Mesothelial cell of epicardium (in vitro differentiated cells): ENCODE results near the gene XRCC6. TPM values are rescaled to one million over a fixed set of nuclear protein-coding genes. Genes with fewer than 3 reads are reported as not detected.
"Not testable (repeated sequence)": the region's sequence is repeated elsewhere in the genome, so short reads cannot be mapped to it uniquely, and the experiment has no call there.

Experiments
- DNase-seq, 2 experiments: peaks; one replicate each; pipeline ENCODE4 v3.0.0; 2021; ENCODE audit warnings: low spot score in 2 of 2; ENCODE audit not compliant: unreplicated experiment in 2 of 2
- H3K27ac Mint-ChIP-seq: 2 replicates; pipeline ENCODE4 v1.8.0; 2021; ENCODE audit warnings: mixed read lengths
- H3K27me3 Mint-ChIP-seq: 2 replicates; pipeline ENCODE4 v1.8.0; 2021; ENCODE audit warnings: low read depth, mixed read lengths
- H3K36me3 Mint-ChIP-seq: 2 replicates; pipeline ENCODE4 v1.8.0; 2021; ENCODE audit warnings: mixed read lengths
- H3K4me1 Mint-ChIP-seq: 2 replicates; pipeline ENCODE4 v1.8.0; 2021; ENCODE audit warnings: mixed read lengths
- H3K4me3 Mint-ChIP-seq: 2 replicates; pipeline ENCODE4 v1.8.0; 2021; ENCODE audit warnings: mild to moderate bottlenecking, moderate library complexity, mixed read lengths
- H3K9me3 Mint-ChIP-seq: 2 replicates; pipeline ENCODE4 v1.8.0; 2021; ENCODE audit warnings: mixed read lengths
- CTCF ChIP-seq: fragments of 200-600 bp; sonication (generic); IDR thresholded peaks from one replicate; pipeline ENCODE4 v1.5.0; 2021; ENCODE audit warnings: antibody characterized with exemption; ENCODE audit not compliant: unreplicated experiment
- total RNA-seq: library from RNA; stranded (reverse); gene quantifications from 3 replicates; pipeline ENCODE4 v1.2.1, GENCODE V29; 2021

The XRCC6 gene
- total RNA-seq, 1 donor from 2014 or later, result 221 TPM

GRCh38 chr22:41664490-41664889, 43.4 kb downstream of the XRCC6 start:
- Mint-ChIP-seq H3K27me3 (no peaks in the 10 kb centered on the region), H3K4me1 (peaks cover 20% of the 10 kb centered on the region), H3K27ac (peak overlapping the region; percentile 53)

GRCh38 chr22:41664951-41665350, 43.9 kb downstream of the XRCC6 start:
- TF ChIP-seq CTCF, result no peak
- no peak overlapping the region for H3K4me3 Mint-ChIP-seq
- DNase-seq, result no peak
- H3K36me3 Mint-ChIP-seq, result peaks cover 20% of the 10 kb centered on the region
- H3K9me3 Mint-ChIP-seq, result peaks cover 3% of the 10 kb centered on the region
- peaks cover 21% of the 10 kb centered on the region for H3K4me1 Mint-ChIP-seq
- H3K27ac Mint-ChIP-seq, result no peak overlapping the region
- H3K27me3 Mint-ChIP-seq, result no peaks in the 10 kb centered on the region

More at GRCh38 chr22:41664490-41664889, 43.4 kb downstream of the XRCC6 start:
- no peak for TF ChIP-seq CTCF
- no peak for DNase-seq
- Mint-ChIP-seq H3K36me3 (peaks cover 22% of the 10 kb centered on the region), H3K4me3 (no peak overlapping the region), H3K9me3 (peaks cover 3% of the 10 kb centered on the region)

GRCh38 chr22:41668971-41669911, 48.1 kb downstream of the XRCC6 start:
- H3K27ac Mint-ChIP-seq, result peak overlapping the region; percentile 62
- peaks cover under 1% of the 10 kb centered on the region for H3K36me3 Mint-ChIP-seq
- TF ChIP-seq CTCF, result no peak
- no peak for DNase-seq
- H3K9me3 Mint-ChIP-seq, result no peaks in the 10 kb centered on the region
- H3K4me1 Mint-ChIP-seq, result peaks cover 14% of the 10 kb centered on the region
- H3K4me3 Mint-ChIP-seq, result no peak overlapping the region
- no peaks in the 10 kb centered on the region for H3K27me3 Mint-ChIP-seq

GRCh38 chr22:41672096-41672495, 51.0 kb downstream of the XRCC6 start:
- H3K27me3 Mint-ChIP-seq, H3K4me3 Mint-ChIP-seq, DNase-seq, H3K27ac Mint-ChIP-seq, H3K36me3 Mint-ChIP-seq, H3K9me3 Mint-ChIP-seq: not testable (repeated sequence)
- H3K4me1 Mint-ChIP-seq, result peaks cover 11% of the 10 kb centered on the region

GRCh38 chr22:41672780-41673509, 51.9 kb downstream of the XRCC6 start:
- no peaks in the 10 kb centered on the region for H3K27me3 Mint-ChIP-seq
- no peak overlapping the region for H3K4me3 Mint-ChIP-seq
- peaks cover 6% of the 10 kb centered on the region for H3K4me1 Mint-ChIP-seq
- DNase-seq, result no peak
- H3K36me3 Mint-ChIP-seq, result peaks cover 8% of the 10 kb centered on the region
- no peaks in the 10 kb centered on the region for H3K9me3 Mint-ChIP-seq
- no peak for TF ChIP-seq CTCF
- H3K27ac Mint-ChIP-seq, result no peak overlapping the region

GRCh38 chr22:41674846-41675340, 53.8 kb downstream of the XRCC6 start:
- Mint-ChIP-seq H3K4me1 (no peaks in the 10 kb centered on the region), H3K27me3 (no peaks in the 10 kb centered on the region), H3K9me3 (no peaks in the 10 kb centered on the region), H3K4me3 (no peak overlapping the region), H3K36me3 (peaks cover 15% of the 10 kb centered on the region), H3K27ac (no peak overlapping the region)
- TF ChIP-seq CTCF, result no peak
- no peak for DNase-seq
